Smooth muscle cell (in vitro differentiated cells): ENCODE results near the gene FAM124A. TPM values are rescaled to one million over a fixed set of nuclear protein-coding genes. Genes with fewer than 3 reads are reported as not detected.

Experiments used
- DNase-seq: peaks from one replicate; lab custom pipeline; 2025; ENCODE audit not compliant: unreplicated experiment; lab: John Stamatoyannopoulos, UW
- H2AFZ ChIP-seq: fragments of 200-600 bp; sonication (generic); 2 replicates; pipeline ENCODE4 v1.6.0; 2016; ENCODE audit warnings: antibody characterized with exemption, low read depth, mild to moderate bottlenecking
- H3F3A ChIP-seq: fragments of 200-600 bp; sonication (generic); 2 replicates; pipeline ENCODE4 v1.6.0; 2017; ENCODE audit warnings: antibody characterized with exemption, low read depth
- H3K27ac ChIP-seq: fragments of 200-600 bp; sonication (generic); 2 replicates; pipeline ENCODE4 v1.5.1; 2016; ENCODE audit warnings: low read depth, mild to moderate bottlenecking
- H3K27me3 ChIP-seq: fragments of 200-600 bp; sonication (generic); 2 replicates; pipeline ENCODE4 v1.6.1; 2016; ENCODE audit warnings: low read depth, mild to moderate bottlenecking
- H3K36me3 ChIP-seq: fragments of 200-600 bp; sonication (generic); 2 replicates; pipeline ENCODE4 v1.5.1; 2016; ENCODE audit warnings: low read depth
- H3K4me1 ChIP-seq: fragments of 200-600 bp; sonication (generic); 2 replicates; pipeline ENCODE4 v1.5.1; 2016; ENCODE audit warnings: low read depth
- H3K4me2 ChIP-seq: fragments of 200-600 bp; sonication (generic); 2 replicates; pipeline ENCODE4 v1.6.0; 2016; ENCODE audit warnings: mild to moderate bottlenecking
- H3K4me3 ChIP-seq: fragments of 200-600 bp; sonication (generic); 2 replicates; pipeline ENCODE4 v1.5.1; 2016; ENCODE audit warnings: mild to moderate bottlenecking
- H3K79me2 ChIP-seq: fragments of 200-600 bp; sonication (generic); 2 replicates; pipeline ENCODE4 v1.6.0; 2016; ENCODE audit warnings: low read depth, mild to moderate bottlenecking
- H3K9ac ChIP-seq: fragments of 200-600 bp; sonication (generic); 2 replicates; pipeline ENCODE4 v1.6.0; 2016; ENCODE audit warnings: low read depth
- H3K9me3 ChIP-seq: fragments of 200-600 bp; sonication (generic); replicated peaks from 2 replicates; pipeline ENCODE4 v1.5.1; 2016; ENCODE audit warnings: low read depth
- H4K20me1 ChIP-seq: fragments of 200-600 bp; sonication (generic); 2 replicates; pipeline ENCODE4 v1.6.0; 2016; ENCODE audit warnings: low read depth
- CTCF ChIP-seq: fragments of 200-600 bp; sonication (generic); IDR thresholded peaks from 2 replicates; pipeline ENCODE4 v1.5.1; 2017; ENCODE audit warnings: borderline replicate concordance, mild to moderate bottlenecking, antibody characterized with exemption; ENCODE audit not compliant: insufficient read depth, poor library complexity, severe bottlenecking
- WGBS: methylation state at CpG from one replicate; pipeline ENCODE4 v1.1.7; 2016; ENCODE audit warnings: low lambda C conversion rate; 5-methylcytosine and 5-hydroxymethylcytosine counted together
- polyA plus RNA-seq: library from polyadenylated mRNA; unstranded; fragments of >200 nt; fragmentation: Nextera tagmentation; extraction: Ambion mirVana; gene quantifications from 2 replicates; pipeline ENCODE4 v1.2.1, GENCODE V29; 2016
- total RNA-seq: library from RNA; depleted of rRNA; stranded (reverse); fragments of >200 nt; gene quantifications from 2 replicates; pipeline ENCODE4 v1.2.3, GENCODE V29; 2014

FAM124A gene
- total and polyA plus RNA-seq, 2 experiments from 2014 or later = 0.06 TPM; not detected in 1

- Histone ChIP-seq H3K4me2 (no peak overlapping the region), H3K27ac (no peak overlapping the region), H3F3A (no peaks in the 10 kb centered on the region), H3K4me3 (no peak overlapping the region), H3K9me3 (no peaks in the 10 kb centered on the region), H3K9ac (no peak overlapping the region), H4K20me1 (no peaks in the 10 kb centered on the region), H3K79me2 (no peaks in the 10 kb centered on the region), H3K36me3 (no peaks in the 10 kb centered on the region), H3K4me1 (no peaks in the 10 kb centered on the region), H3K27me3 (no peaks in the 10 kb centered on the region), H2AFZ (no peak overlapping the region)
- WGBS = 86% methylated on average over 4 of the region's 4 CpGs
- TF ChIP-seq CTCF = no peak
- DNase-seq = no peak
Observed at GRCh38 chr13:51181786-51182383, 40.3 kb upstream of the FAM124A start.

GRCh38 chr13:51191743-51192142 lies 30.5 kb upstream of the FAM124A start:
- no peaks in the 10 kb centered on the region for H4K20me1 ChIP-seq
- WGBS = 90% methylated on average over 12 of the region's 12 CpGs
- no peaks in the 10 kb centered on the region for H3F3A ChIP-seq
- H3K36me3 ChIP-seq = no peaks in the 10 kb centered on the region
- H3K9me3 ChIP-seq = no peaks in the 10 kb centered on the region
- no peaks in the 10 kb centered on the region for H3K27me3 ChIP-seq
- TF ChIP-seq CTCF = no peak
- no peaks in the 10 kb centered on the region for H3K4me1 ChIP-seq
- no peak overlapping the region for H3K9ac ChIP-seq
- H2AFZ ChIP-seq = no peak overlapping the region
- DNase-seq = no peak
- no peaks in the 10 kb centered on the region for H3K79me2 ChIP-seq
- no peak overlapping the region for H3K4me2 ChIP-seq
- H3K27ac ChIP-seq = no peak overlapping the region
- H3K4me3 ChIP-seq = no peak overlapping the region

GRCh38 chr13:51192348-51192747 lies 29.9 kb upstream of the FAM124A start:
- Histone ChIP-seq H3K4me3 (no peak overlapping the region), H3K9me3 (no peaks in the 10 kb centered on the region), H3K4me1 (no peaks in the 10 kb centered on the region), H4K20me1 (no peaks in the 10 kb centered on the region), H3K27me3 (no peaks in the 10 kb centered on the region), H2AFZ (no peak overlapping the region), H3K9ac (no peak overlapping the region), H3K36me3 (no peaks in the 10 kb centered on the region), H3K27ac (no peak overlapping the region), H3K4me2 (no peak overlapping the region), H3F3A (no peaks in the 10 kb centered on the region), H3K79me2 (no peaks in the 10 kb centered on the region)
- TF ChIP-seq CTCF = no peak
- no peak for DNase-seq
- WGBS = 95% methylated on average over 1 of the region's 1 CpG

DNA sequence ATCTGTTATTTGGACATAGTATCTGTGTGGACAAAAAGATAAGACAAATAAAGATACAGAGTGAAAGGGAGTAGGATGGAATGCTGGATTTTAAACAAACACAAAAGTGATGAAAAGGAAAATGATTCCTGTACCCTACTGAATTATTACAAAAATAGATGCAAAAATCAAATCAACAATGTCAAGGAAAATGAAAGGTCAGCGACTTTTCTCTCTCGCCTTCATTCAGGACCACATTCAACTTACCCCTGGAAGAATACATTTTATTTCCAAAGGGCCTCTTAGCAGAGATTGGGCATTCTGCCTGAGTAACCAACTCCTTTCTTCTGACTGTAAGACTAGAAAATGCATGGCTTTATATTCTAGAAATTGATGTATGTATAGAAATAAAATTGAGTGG lies 28.8 kb upstream of the FAM124A start:
- Histone ChIP-seq H2AFZ (no peak overlapping the region), H4K20me1 (no peaks in the 10 kb centered on the region), H3F3A (no peaks in the 10 kb centered on the region), H3K4me2 (no peak overlapping the region), H3K9me3 (no peaks in the 10 kb centered on the region), H3K4me3 (no peak overlapping the region), H3K27me3 (peaks cover 3% of the 10 kb centered on the region), H3K4me1 (no peaks in the 10 kb centered on the region), H3K79me2 (no peaks in the 10 kb centered on the region), H3K9ac (no peak overlapping the region), H3K27ac (no peak overlapping the region), H3K36me3 (no peaks in the 10 kb centered on the region)
- WGBS = 96% methylated on average over 2 of the region's 2 CpGs
- no peak for TF ChIP-seq CTCF
- DNase-seq = no peak
